HG03196 (cell line): ENCODE measurements around the gene BCR.

Source experiments
- ATAC-seq: cut with Tn5 transposase; IDR thresholded peaks from one replicate; pipeline ENCODE4 v1.9.1; 2021; ENCODE audit not compliant: unreplicated experiment

BCR gene

GRCh38 chr22:23150762-23151161 lies 29.5 kb upstream of the BCR start:
- no peak for ATAC-seq

- ATAC-seq: no peak
Observed at GRCh38 chr22:23151827-23152226, 28.5 kb upstream of the BCR start.

- ATAC-seq: no peak
Observed at GRCh38 chr22:23152238-23153114, 27.8 kb upstream of the BCR start.

- no peak for ATAC-seq
Observed at GRCh38 chr22:23153994-23154393, 26.3 kb upstream of the BCR start.

GRCh38 chr22:23154461-23154860 lies 25.8 kb upstream of the BCR start:
- ATAC-seq: no peak

- ATAC-seq: no peak
Observed at GRCh38 chr22:23155143-23155542, 25.2 kb upstream of the BCR start.

GRCh38 chr22:23155831-23156230 lies 24.5 kb upstream of the BCR start:
- ATAC-seq: no peak

- ATAC-seq: no peak
Observed at GRCh38 chr22:23156286-23156685, 24.0 kb upstream of the BCR start.

GRCh38 chr22:23157560-23158515 lies 22.5 kb upstream of the BCR start:
- ATAC-seq: no peak

- no peak for ATAC-seq
Observed at GRCh38 chr22:23158516-23159290, 21.6 kb upstream of the BCR start.

- ATAC-seq: no peak
Observed at GRCh38 chr22:23159291-23159630, 21.0 kb upstream of the BCR start.

GRCh38 chr22:23161029-23161428 lies 19.3 kb upstream of the BCR start:
- no peak for ATAC-seq

- ATAC-seq: no peak
Observed at GRCh38 chr22:23161574-23161973, 18.7 kb upstream of the BCR start.

- ATAC-seq: no peak
Observed at GRCh38 chr22:23163665-23164064, 16.6 kb upstream of the BCR start.

- ATAC-seq: no peak
Observed at GRCh38 chr22:23164091-23164490, 16.2 kb upstream of the BCR start.

- no peak for ATAC-seq
Observed at GRCh38 chr22:23166042-23166831, 14.1 kb upstream of the BCR start.

- ATAC-seq: no peak
Observed at GRCh38 chr22:23166841-23167616, 13.3 kb upstream of the BCR start.

GRCh38 chr22:23168391-23169042 lies 11.8 kb upstream of the BCR start:
- no peak for ATAC-seq

- no peak for ATAC-seq
Observed at GRCh38 chr22:23169043-23169406, 11.3 kb upstream of the BCR start.
